ENCODE measurements around the gene ACSL5.
"Not testable (repeated sequence)": the region's sequence is repeated elsewhere in the genome, so short reads cannot be mapped to it uniquely, and the experiment has no call there.

ACSL5 gene

GRCh38 chr10:112349521-112350085, 24.3 kb upstream of the ACSL5 start:
- no peak for DNase-seq (ENCODE audit: low read depth)

GRCh38 chr10:112351146-112351545, 22.8 kb upstream of the ACSL5 start:
- DNase-seq (ENCODE audit: low read depth) = no peak

- no peak for DNase-seq (ENCODE audit: low read depth)
These were observed 21.9 kb upstream of the ACSL5 start for GRCh38 chr10:112352044-112352443.

GRCh38 chr10:112353046-112353445, 20.9 kb upstream of the ACSL5 start:
- no peak for DNase-seq (ENCODE audit: low read depth)

- DNase-seq (ENCODE audit: low read depth) = no peak
These were observed 17.2 kb upstream of the ACSL5 start for GRCh38 chr10:112356686-112357085.

- no peak for DNase-seq (ENCODE audit: low read depth)
These were observed 14.2 kb upstream of the ACSL5 start for GRCh38 chr10:112359606-112360307.

- no peak for DNase-seq (ENCODE audit: low read depth)
These were observed 13.3 kb upstream of the ACSL5 start for GRCh38 chr10:112360308-112361270.

GRCh38 chr10:112361951-112362751, 11.8 kb upstream of the ACSL5 start:
- no peak for DNase-seq (ENCODE audit: low read depth)

GRCh38 chr10:112362833-112363232, 11.1 kb upstream of the ACSL5 start:
- DNase-seq (ENCODE audit: low read depth) = no peak

GRCh38 chr10:112363696-112364688, 9.9 kb upstream of the ACSL5 start:
- no peak for DNase-seq (ENCODE audit: low read depth)

GRCh38 chr10:112365014-112365432, 8.9 kb upstream of the ACSL5 start:
- DNase-seq (ENCODE audit: low read depth) = no peak

- no peak for DNase-seq (ENCODE audit: low read depth)
These were observed 8.5 kb upstream of the ACSL5 start for GRCh38 chr10:112365451-112365850.

- DNase-seq (ENCODE audit: low read depth) = no peak
These were observed 6.9 kb upstream of the ACSL5 start for GRCh38 chr10:112366992-112367391.

- no peak for DNase-seq (ENCODE audit: low read depth)
These were observed 6.4 kb upstream of the ACSL5 start for GRCh38 chr10:112367516-112367915.

GRCh38 chr10:112369495-112370423, 4.2 kb upstream of the ACSL5 start:
- DNase-seq (ENCODE audit: low read depth) = no peak

GRCh38 chr10:112370424-112370819, 3.5 kb upstream of the ACSL5 start:
- DNase-seq (ENCODE audit: low read depth) = no peak

- DNase-seq (ENCODE audit: low read depth) = not testable (repeated sequence)
These were observed 2.6 kb upstream of the ACSL5 start for GRCh38 chr10:112371326-112371725.

- not testable (repeated sequence) for DNase-seq (ENCODE audit: low read depth)
These were observed 1.6 kb upstream of the ACSL5 start for GRCh38 chr10:112372182-112372810.

All from activated T-helper 1 cell treated with Interleukin-2 at 50 U/mL for 16 hours (primary cell).